Retinal pigment epithelial cell (primary cell): ENCODE data around the gene ALK.
"Not testable (repeated sequence)": the region's sequence is repeated elsewhere in the genome, so short reads cannot be mapped to it uniquely, and the experiment has no call there.

Source experiments
- DNase-seq: peaks from one replicate; pipeline ENCODE4 v3.0.0-alpha.2; 2010; ENCODE audit warnings: low read depth
- H3K4me3 ChIP-seq: 2 replicates; pipeline ENCODE4 v1.5.1; 2011; ENCODE audit warnings: mild to moderate bottlenecking, low read length, control low read depth, moderate library complexity
- CTCF ChIP-seq: conservative IDR thresholded peaks from 2 replicates; pipeline ENCODE4 v1.5.1; 2011; ENCODE audit warnings: low read depth, low read length, control low read depth, inconsistent platforms

The ALK gene

DNA sequence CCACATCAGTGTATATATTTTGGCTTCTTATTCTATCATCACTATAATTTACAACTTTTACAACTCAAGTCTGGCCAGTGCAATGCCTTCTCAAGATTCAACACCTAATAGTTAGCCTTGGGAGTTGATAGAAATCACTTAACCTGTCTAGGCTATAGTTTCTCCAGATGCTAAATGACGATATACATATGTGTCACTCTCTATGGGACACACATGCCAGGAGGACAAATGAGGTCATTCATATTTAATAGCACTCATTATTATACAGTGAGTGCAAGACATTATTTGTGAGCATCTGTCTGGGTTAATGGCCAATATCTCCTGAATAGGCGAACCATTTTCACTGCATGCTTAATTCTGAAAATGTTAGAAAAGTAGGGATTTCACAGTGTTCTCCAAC lies 89.8 kb downstream of the ALK start:
- no peak for TF ChIP-seq CTCF
- DNase-seq, result no peak
- H3K4me3 ChIP-seq, result no peak overlapping the region

DNA sequence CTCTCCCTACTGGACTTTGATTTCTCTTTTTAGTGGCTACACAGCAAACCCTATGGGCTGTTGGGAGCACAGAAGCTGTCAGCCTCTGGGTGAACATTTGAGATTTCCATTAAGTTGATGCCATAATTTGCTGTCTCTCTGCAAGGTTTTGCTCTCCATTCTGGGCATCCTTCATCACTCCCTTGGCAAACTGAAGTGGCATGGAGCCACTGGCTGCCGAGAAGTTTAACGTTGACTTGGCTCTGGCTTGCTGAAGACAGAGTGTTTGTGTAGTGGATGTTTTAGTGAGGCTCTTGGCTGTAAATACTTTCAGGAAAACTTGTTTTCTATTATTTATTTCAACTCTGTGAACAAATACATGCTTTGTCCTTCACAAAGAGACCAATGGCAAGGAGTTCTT lies 91.5 kb downstream of the ALK start:
- TF ChIP-seq CTCF, result no peak
- no peak for DNase-seq
- no peak overlapping the region for H3K4me3 ChIP-seq

GRCh38 chr2:29824145-29824544 lies 97.2 kb downstream of the ALK start:
- DNase-seq, H3K4me3 ChIP-seq: not testable (repeated sequence)

GRCh38 chr2:29821591-29821990 lies 99.8 kb downstream of the ALK start:
- TF ChIP-seq CTCF, result no peak
- no peak overlapping the region for H3K4me3 ChIP-seq
- no peak for DNase-seq

- no peak for DNase-seq
- no peak for TF ChIP-seq CTCF
- H3K4me3 ChIP-seq, result no peak overlapping the region
These were observed 101.8 kb downstream of the ALK start for GRCh38 chr2:29819570-29819969.

GRCh38 chr2:29817801-29818680 lies 103.3 kb downstream of the ALK start:
- H3K4me3 ChIP-seq, result no peak overlapping the region
- no peak for TF ChIP-seq CTCF
- no peak for DNase-seq

DNA sequence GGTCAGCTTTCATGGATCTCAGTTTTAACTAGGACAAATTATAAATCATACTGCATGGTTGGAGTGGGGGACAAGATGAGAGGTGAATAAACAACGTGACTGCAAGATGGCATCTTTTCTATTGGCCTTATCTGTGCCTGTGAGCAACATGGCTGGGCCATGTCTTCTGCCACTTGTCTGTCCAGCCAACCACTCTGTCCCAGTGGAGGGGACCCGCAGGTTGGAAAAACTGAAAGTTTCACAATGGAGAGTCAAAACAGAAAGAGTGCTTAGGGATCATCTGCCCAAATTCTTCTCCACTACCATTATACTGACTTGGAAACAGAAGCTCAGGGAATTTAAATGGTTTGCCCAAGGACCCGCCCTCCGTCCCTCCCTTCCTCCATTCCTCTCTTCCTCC lies 104.1 kb downstream of the ALK start:
- no peak overlapping the region for H3K4me3 ChIP-seq
- no peak for DNase-seq
- TF ChIP-seq CTCF, result no peak
